Measurements from ENCODE around the gene TEX38.

TEX38 gene

GRCh38 chr1:46679789-46680573 is 8.3 kb downstream of the TEX38 start:
- H3K4me3 ChIP-seq (ENCODE audit: low read depth, low read length), result no peak overlapping the region
- TF ChIP-seq, protein P1, sequence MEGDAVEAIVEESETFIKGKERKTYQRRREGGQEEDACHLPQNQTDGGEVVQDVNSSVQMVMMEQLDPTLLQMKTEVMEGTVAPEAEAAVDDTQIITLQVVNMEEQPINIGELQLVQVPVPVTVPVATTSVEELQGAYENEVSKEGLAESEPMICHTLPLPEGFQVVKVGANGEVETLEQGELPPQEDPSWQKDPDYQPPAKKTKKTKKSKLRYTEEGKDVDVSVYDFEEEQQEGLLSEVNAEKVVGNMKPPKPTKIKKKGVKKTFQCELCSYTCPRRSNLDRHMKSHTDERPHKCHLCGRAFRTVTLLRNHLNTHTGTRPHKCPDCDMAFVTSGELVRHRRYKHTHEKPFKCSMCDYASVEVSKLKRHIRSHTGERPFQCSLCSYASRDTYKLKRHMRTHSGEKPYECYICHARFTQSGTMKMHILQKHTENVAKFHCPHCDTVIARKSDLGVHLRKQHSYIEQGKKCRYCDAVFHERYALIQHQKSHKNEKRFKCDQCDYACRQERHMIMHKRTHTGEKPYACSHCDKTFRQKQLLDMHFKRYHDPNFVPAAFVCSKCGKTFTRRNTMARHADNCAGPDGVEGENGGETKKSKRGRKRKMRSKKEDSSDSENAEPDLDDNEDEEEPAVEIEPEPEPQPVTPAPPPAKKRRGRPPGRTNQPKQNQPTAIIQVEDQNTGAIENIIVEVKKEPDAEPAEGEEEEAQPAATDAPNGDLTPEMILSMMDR (IDR thresholded peaks at IDR 0.05; ENCODE audit: low read depth, low read length), result no peak
- TF ChIP-seq POLR2A (IDR thresholded peaks at IDR 0.05; ENCODE audit: extremely low read depth, insufficient read length), result no peak
- TF ChIP-seq, protein P2, sequence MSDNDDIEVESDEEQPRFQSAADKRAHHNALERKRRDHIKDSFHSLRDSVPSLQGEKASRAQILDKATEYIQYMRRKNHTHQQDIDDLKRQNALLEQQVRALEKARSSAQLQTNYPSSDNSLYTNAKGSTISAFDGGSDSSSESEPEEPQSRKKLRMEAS (IDR thresholded peaks at IDR 0.05; ENCODE audit: low read depth, low read length), result no peak
- no peak for TF ChIP-seq MYC (IDR thresholded peaks at IDR 0.05; ENCODE audit: low read depth, low read length)
- no peak for DNase-seq (ENCODE audit: low read depth)

- no peak for TF ChIP-seq POLR2A (IDR thresholded peaks at IDR 0.05; ENCODE audit: extremely low read depth, insufficient read length)
- TF ChIP-seq, protein P2 (IDR thresholded peaks at IDR 0.05; ENCODE audit: low read depth, low read length), result no peak
- TF ChIP-seq MYC (IDR thresholded peaks at IDR 0.05; ENCODE audit: low read depth, low read length), result no peak
- no peak for DNase-seq (ENCODE audit: low read depth)
Observed at GRCh38 chr1:46681333-46682034, 9.8 kb downstream of the TEX38 start.

DNA sequence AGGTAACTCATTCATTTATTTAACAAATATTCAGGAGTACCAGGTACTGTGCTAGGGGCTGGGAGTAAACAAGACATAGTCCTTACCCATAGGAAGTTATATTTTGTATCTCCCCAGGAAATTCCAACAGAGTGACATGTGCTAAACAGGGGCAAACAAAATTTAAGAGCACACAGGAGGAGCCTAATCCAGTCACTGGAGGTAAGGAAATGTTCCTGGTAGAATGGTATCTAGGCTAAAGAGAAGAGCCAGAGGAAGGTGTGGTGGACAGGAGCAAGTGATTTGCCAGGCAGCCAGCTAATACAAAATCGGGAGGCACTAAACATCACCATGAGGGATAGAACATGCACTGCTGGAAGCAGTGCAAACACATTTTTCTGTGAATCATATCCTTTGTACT is 10.4 kb downstream of the TEX38 start:
- DNase-seq (ENCODE audit: low read depth), result no peak
- TF ChIP-seq POLR2A (IDR thresholded peaks at IDR 0.05; ENCODE audit: extremely low read depth, insufficient read length) (no peak), MYC (IDR thresholded peaks at IDR 0.05; ENCODE audit: low read depth, low read length) (no peak)
- TF ChIP-seq, protein P1 (IDR thresholded peaks at IDR 0.05; ENCODE audit: low read depth, low read length), result no peak
- TF ChIP-seq, protein P2 (IDR thresholded peaks at IDR 0.05; ENCODE audit: low read depth, low read length), result no peak
- no peak overlapping the region for H3K4me3 ChIP-seq (ENCODE audit: low read depth, low read length)

More at GRCh38 chr1:46681333-46682034, 9.8 kb downstream of the TEX38 start:
- H3K4me3 ChIP-seq (ENCODE audit: low read depth, low read length), result no peak overlapping the region

GRCh38 chr1:46684670-46685069 is 13.0 kb downstream of the TEX38 start:
- H3K4me3 ChIP-seq (ENCODE audit: low read depth, low read length), result no peak overlapping the region
- no peak for DNase-seq (ENCODE audit: low read depth)
- TF ChIP-seq POLR2A (IDR thresholded peaks at IDR 0.05; ENCODE audit: extremely low read depth, insufficient read length) (no peak), MYC (IDR thresholded peaks at IDR 0.05; ENCODE audit: low read depth, low read length) (no peak)
- TF ChIP-seq, protein P2 (IDR thresholded peaks at IDR 0.05; ENCODE audit: low read depth, low read length), result no peak
- TF ChIP-seq, protein P1 (IDR thresholded peaks at IDR 0.05; ENCODE audit: low read depth, low read length), result no peak

DNA sequence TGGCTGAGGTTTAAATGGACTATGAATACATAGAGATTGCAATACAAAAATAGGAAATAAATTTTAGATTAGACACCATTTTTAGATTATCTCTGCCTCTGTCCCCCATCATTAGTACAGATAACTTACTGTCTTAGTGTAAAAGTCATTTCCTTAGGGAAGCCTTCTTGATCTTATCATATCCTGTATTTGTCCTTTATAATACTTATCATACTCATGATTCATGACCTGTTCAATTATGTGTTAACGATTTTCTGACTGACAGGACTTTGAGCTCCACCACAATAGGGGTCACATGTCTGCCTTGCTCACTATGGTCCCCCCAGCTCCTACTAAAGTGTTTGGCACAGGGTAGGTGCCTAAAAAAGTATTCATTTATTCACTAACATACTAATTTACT is 14.6 kb downstream of the TEX38 start:
- TF ChIP-seq POLR2A (IDR thresholded peaks at IDR 0.05; ENCODE audit: extremely low read depth, insufficient read length) (no peak), MYC (IDR thresholded peaks at IDR 0.05; ENCODE audit: low read depth, low read length) (no peak)
- TF ChIP-seq, protein P2 (IDR thresholded peaks at IDR 0.05; ENCODE audit: low read depth, low read length), result no peak
- TF ChIP-seq, protein P1 (IDR thresholded peaks at IDR 0.05; ENCODE audit: low read depth, low read length), result no peak
- no peak for DNase-seq (ENCODE audit: low read depth)
- no peak overlapping the region for H3K4me3 ChIP-seq (ENCODE audit: low read depth, low read length)
